Lower leg skin (tissue), 4 donors: Measurements from ENCODE around the gene ZNF621. TPM values are rescaled to one million over a fixed set of nuclear protein-coding genes. Genes with fewer than 3 reads are reported as not detected.

Source experiments
- DNase-seq, 2 donors: peaks; one replicate each; pipeline ENCODE4 v3.0.0-alpha.2; 2019; ENCODE audit warnings: low spot score in 2 of 2
- H3K4me3 ChIP-seq: fragments of 200-600 bp; sonication (generic); 2 replicates; pipeline ENCODE4 v1.5.1; 2017; ENCODE audit warnings: mild to moderate bottlenecking, low read depth; ENCODE audit not compliant: poor library complexity, severe bottlenecking
- CTCF ChIP-seq, 3 donors: fragments of 450-650 bp; IDR thresholded peaks; one replicate each; pipeline ENCODE4 v1.5.1; 2016; ENCODE audit warnings: antibody characterized with exemption in 3 of 3, mild to moderate bottlenecking in 3 of 3, moderate library complexity in 2 of 3
- POLR2A ChIP-seq, 2 donors: fragments of 450-650 bp; IDR thresholded peaks; one replicate each; pipeline ENCODE4 v1.6.1; 2016 to 2017; ENCODE audit warnings: antibody characterized with exemption in 2 of 2, mild to moderate bottlenecking in 1 of 2, moderate library complexity in 1 of 2
- WGBS, 2 donors: methylation state at CpG; one replicate each; pipeline ENCODE4 v1.1.5; 2018; 5-methylcytosine and 5-hydroxymethylcytosine counted together
- intact Hi-C: fragments of 100-400 bp; cut with DNase I; formaldehyde crosslinking; loops from one replicate; pipeline ENCODE4 v1.15.0; 2023; ENCODE audit warnings: low total_unique reads
- total RNA-seq, 4 donors: library from RNA; depleted of rRNA; stranded (reverse); fragments of >200 nt; gene quantifications; one replicate each; pipeline ENCODE4 v1.1.0, GENCODE V29; 2016

ZNF621 gene
- total RNA-seq, 4 donors from 2014 or later = 7.8 to 13.9 (median 12.6) TPM

DNA sequence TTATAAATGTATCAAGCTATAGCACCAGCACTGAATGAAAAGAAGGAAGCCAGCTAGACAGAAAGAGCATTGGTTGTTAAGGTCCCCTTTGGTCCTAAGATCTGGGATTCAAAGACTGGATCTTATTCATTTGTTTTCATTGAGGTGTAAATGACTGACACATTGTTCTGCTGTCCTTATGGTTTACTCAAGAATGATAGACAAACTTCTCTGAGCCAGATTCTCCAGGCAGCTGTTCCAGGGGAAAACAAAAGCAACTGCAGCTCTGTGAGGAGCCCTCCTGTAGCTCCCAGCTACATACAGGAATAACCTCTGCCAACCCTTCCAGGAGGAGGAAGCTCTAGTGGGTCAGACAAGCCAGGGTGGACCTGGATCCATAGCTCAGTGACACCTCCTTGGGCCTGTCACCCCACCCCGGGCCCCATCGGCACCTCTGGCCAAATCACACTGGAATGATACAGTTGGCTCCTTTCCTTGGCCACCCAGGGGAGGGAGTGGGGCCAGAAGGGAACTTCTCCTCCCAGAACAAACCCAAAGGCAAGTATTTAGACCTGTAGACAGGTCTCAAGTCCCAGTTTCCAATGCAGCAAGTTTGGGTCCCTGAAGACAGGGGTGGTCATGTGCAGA is 57.8 kb downstream of the ZNF621 start:
- H3K4me3 ChIP-seq = no peak overlapping the region
- DNase-seq = no peak
- intact Hi-C loops = loop anchor here (5.0 to 10.0 kb wide), 3 partner anchors 258 to 1300 kb away; no protein-coding TSS in a partner anchor
- WGBS, 2 donors = 14 to 21% methylated on average over 2 of the region's 2 CpGs
- no peak for TF ChIP-seq POLR2A (IDR thresholded peaks at IDR 0.05)
- no peak for TF ChIP-seq CTCF (IDR thresholded peaks at IDR 0.05)

DNA sequence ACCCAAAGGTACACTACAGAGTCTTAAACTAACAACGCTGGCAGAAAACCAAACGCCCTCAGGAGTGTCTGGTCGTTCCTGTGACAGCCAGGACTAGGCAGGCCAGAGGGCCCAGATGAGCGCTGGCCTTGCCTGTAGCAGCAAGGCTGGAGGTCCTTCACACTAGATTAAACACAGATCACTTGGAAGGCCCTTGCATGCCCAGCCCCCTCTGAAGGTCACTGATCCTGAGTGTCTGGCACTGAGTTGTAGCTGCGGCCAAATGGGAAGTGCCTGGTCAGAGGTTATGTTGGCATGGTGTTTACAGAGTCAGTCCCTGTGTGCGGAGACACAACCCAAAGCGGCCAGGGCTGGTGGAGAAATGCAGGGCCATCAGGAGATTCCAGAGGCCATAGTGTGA is 58.9 kb downstream of the ZNF621 start:
- no peak for TF ChIP-seq POLR2A (IDR thresholded peaks at IDR 0.05)
- TF ChIP-seq CTCF (IDR thresholded peaks at IDR 0.05) = no peak
- no peak for DNase-seq
- 80 to 82% methylated on average over 7 of the region's 7 CpGs for WGBS, 2 donors

DNA sequence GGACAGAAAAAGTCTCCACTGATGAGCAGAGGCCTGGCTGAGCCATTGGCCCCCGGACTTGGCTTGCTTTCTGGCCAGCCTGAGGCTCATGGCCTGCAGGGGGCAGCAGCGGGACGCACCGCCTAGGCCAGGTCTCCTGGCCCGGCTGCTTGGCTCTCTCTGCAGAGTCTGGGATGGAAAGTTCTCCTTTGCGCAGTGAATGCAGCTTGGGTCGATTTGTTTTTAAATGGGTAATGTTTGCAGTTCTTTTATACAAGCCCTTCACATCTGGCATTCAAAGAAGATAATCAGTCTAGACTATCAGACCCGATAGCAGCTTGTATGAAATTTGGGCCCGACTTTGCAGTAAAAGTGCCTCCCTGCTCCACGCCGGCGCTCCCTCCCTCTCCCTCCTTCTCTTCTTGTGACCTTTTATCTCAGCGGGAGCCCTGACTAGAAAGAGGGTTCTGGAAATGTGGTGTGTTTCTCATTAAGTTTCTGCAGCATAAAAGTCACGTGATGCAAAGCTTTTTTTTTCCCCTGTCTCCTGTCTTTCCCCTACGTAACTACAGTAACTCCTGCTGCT is 59.9 kb downstream of the ZNF621 start:
- DNase-seq = peak; percentile 81 to 98
- no peak overlapping the region for H3K4me3 ChIP-seq
- intact Hi-C loops = loop anchor here (5.0 to 10.0 kb wide), 3 partner anchors 260 to 1298 kb away; no protein-coding TSS in a partner anchor
- TF ChIP-seq POLR2A (IDR thresholded peaks at IDR 0.05) (no peak), CTCF (IDR thresholded peaks at IDR 0.05) (peak in 1 of 3 donors; percentile 53)
- 18 to 21% methylated on average over 15 of the region's 15 CpGs for WGBS, 2 donors

More for the DNA sequence above, 58.9 kb downstream of the ZNF621 start:
- no peak overlapping the region for H3K4me3 ChIP-seq
- intact Hi-C loops = loop anchor here (5.0 to 10.0 kb wide), 3 partner anchors 259 to 1299 kb away; no protein-coding TSS in a partner anchor

DNA sequence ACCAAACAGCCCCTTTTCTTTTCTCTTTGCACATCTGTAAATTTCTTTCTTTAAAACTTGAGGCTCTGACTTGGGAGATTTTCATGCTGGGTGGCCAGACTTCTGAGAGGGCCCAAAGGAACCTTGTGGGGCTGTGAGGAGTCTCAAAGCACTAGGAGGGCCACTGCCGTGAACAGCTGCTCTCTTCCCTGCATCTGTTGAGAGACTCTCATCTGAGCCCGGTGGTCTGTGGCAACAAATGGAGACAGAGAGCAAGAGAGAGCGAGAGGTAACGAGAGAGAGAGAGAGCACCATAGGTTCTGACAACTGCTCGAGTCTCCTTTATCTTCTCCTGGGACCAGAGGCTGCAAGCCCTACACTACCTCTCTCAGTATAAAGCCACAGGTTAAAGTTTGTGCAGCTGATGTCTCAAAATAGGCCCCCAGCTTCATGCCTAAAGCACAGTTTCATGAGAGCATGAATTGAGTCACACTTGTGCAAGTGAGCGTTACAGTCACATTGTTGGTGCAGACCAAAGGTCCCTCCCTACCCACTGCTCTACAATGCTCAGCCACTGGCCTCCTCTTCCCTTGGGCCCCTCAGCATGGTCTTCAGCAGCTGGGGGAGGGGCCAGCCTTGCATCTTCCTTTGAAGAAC is 60.7 kb downstream of the ZNF621 start:
- H3K4me3 ChIP-seq = no peak overlapping the region
- intact Hi-C loops = loop anchor here (10.0 kb wide), 2 partner anchors 261 to 619 kb away; no protein-coding TSS in a partner anchor
- no peak for DNase-seq
- no peak for TF ChIP-seq POLR2A (IDR thresholded peaks at IDR 0.05)
- TF ChIP-seq CTCF (IDR thresholded peaks at IDR 0.05) = no peak
- WGBS, 2 donors = 95 to 96% methylated on average over 6 of the region's 6 CpGs

DNA sequence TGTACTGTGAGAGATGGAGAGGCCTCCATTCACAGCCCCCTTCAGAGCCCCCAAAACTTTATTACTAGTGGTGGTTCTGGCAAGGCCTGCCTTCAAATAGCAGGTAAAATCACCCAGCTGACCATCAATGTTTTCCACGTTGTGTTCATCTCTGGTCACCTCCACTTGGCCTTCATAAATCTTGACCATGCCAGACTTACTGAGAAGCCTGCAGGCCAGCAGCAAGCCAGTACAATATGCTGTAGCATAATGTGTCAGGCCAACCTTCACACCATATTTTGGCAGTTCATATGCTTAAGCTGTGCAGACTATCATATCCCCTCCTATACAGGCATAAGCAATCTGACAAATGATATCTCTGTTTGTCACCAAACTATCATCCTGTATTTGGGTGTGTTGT is 62.1 kb downstream of the ZNF621 start:
- intact Hi-C loops = loop anchor here (10.0 kb wide), 2 partner anchors 262 to 618 kb away; no protein-coding TSS in a partner anchor
- TF ChIP-seq POLR2A (IDR thresholded peaks at IDR 0.05) (no peak), CTCF (IDR thresholded peaks at IDR 0.05) (no peak)
- DNase-seq = no peak
- 89 to 95% methylated on average over 1 of the region's 1 CpG for WGBS, 2 donors
- H3K4me3 ChIP-seq = no peak overlapping the region
